ENCODE results near the gene SOX1.

Gene SOX1

GRCh38 chr13:112056739-112057438, 10.1 kb upstream of the SOX1 start:
- Histone ChIP-seq H3K36me3 (ENCODE audit: control insufficient read depth in 1 of 2, insufficient read depth in 2 of 2, low read depth in 1 of 2, low read length in 2 of 2) (peaks cover 0 to 5% of the 10 kb centered on the region in 2 experiments), H3K4me2 (ENCODE audit: low read length, poor library complexity, severe bottlenecking) (no peak overlapping the region), H2BK120ac (ENCODE audit: low read depth, low read length) (no peak overlapping the region), H3K23ac (ENCODE audit: low read length in 2 of 2) (no peak overlapping the region), H3K27ac (ENCODE audit: low read length, poor library complexity, severe bottlenecking) (no peak overlapping the region), H2AFZ (ENCODE audit: low read depth, low read length) (no peak overlapping the region), H2BK12ac (ENCODE audit: low read length in 2 of 2) (no peak overlapping the region), H3K14ac (ENCODE audit: low read length in 2 of 2) (no peak overlapping the region), H3K9ac (ENCODE audit: low read length) (no peak overlapping the region), H3K27me3 (ENCODE audit: control insufficient read depth in 1 of 2, insufficient read depth in 1 of 2, low read length in 2 of 2) (peaks cover 96% of the 10 kb centered on the region in 2 experiments), H3K4ac (ENCODE audit: low read depth in 1 of 2, low read length in 2 of 2) (no peak overlapping the region), H3K4me3 (ENCODE audit: insufficient read depth in 1 of 2, low read depth in 1 of 2, low read length in 2 of 2) (no peak overlapping the region), H3K4me1 (ENCODE audit: control insufficient read depth, insufficient read depth, low read depth, low read length) (peaks cover 19% of the 10 kb centered on the region), H4K91ac (ENCODE audit: low read length) (no peak overlapping the region), H2BK15ac (ENCODE audit: low read depth, poor library complexity, severe bottlenecking) (no peak overlapping the region), H3K79me1 (replicated peaks; ENCODE audit: low read length, poor library complexity, severe bottlenecking) (no peaks in the 10 kb centered on the region), H2AK5ac (ENCODE audit: low read length, severe bottlenecking) (no peak overlapping the region), H4K8ac (ENCODE audit: low read length) (no peak overlapping the region), H2BK5ac (ENCODE audit: low read depth, low read length, poor library complexity, severe bottlenecking) (no peak overlapping the region), H3K9me3 (ENCODE audit: control insufficient read depth, low read length) (peaks cover 7% of the 10 kb centered on the region), H3K18ac (ENCODE audit: low read depth in 1 of 2, low read length in 2 of 2) (no peak overlapping the region)
- no peak for DNase-seq
- WGBS, result under 1% methylated on average over 44 of the region's 72 CpGs

GRCh38 chr13:112057439-112057735, 9.6 kb upstream of the SOX1 start:
- Histone ChIP-seq H4K91ac (ENCODE audit: low read length) (no peak overlapping the region), H3K14ac (ENCODE audit: low read length in 2 of 2) (no peak overlapping the region), H2BK12ac (ENCODE audit: low read length in 2 of 2) (no peak overlapping the region), H2AK5ac (ENCODE audit: low read length, severe bottlenecking) (no peak overlapping the region), H3K36me3 (ENCODE audit: control insufficient read depth in 1 of 2, insufficient read depth in 2 of 2, low read depth in 1 of 2, low read length in 2 of 2) (peaks cover 0 to 5% of the 10 kb centered on the region in 2 experiments), H2BK5ac (ENCODE audit: low read depth, low read length, poor library complexity, severe bottlenecking) (no peak overlapping the region), H3K4me1 (ENCODE audit: control insufficient read depth, insufficient read depth, low read depth, low read length) (peaks cover 19% of the 10 kb centered on the region), H3K27me3 (ENCODE audit: control insufficient read depth in 1 of 2, insufficient read depth in 1 of 2, low read length in 2 of 2) (peaks cover 96% of the 10 kb centered on the region in 2 experiments), H2AFZ (ENCODE audit: low read depth, low read length) (no peak overlapping the region), H2BK15ac (ENCODE audit: low read depth, poor library complexity, severe bottlenecking) (no peak overlapping the region), H3K79me1 (replicated peaks; ENCODE audit: low read length, poor library complexity, severe bottlenecking) (no peaks in the 10 kb centered on the region), H3K9ac (ENCODE audit: low read length) (no peak overlapping the region), H3K4ac (ENCODE audit: low read depth in 1 of 2, low read length in 2 of 2) (no peak overlapping the region), H3K27ac (ENCODE audit: low read length, poor library complexity, severe bottlenecking) (no peak overlapping the region), H4K8ac (ENCODE audit: low read length) (no peak overlapping the region), H3K9me3 (ENCODE audit: control insufficient read depth, low read length) (peaks cover 3% of the 10 kb centered on the region), H3K4me2 (ENCODE audit: low read length, poor library complexity, severe bottlenecking) (no peak overlapping the region), H3K18ac (ENCODE audit: low read depth in 1 of 2, low read length in 2 of 2) (no peak overlapping the region), H3K23ac (ENCODE audit: low read length in 2 of 2) (no peak overlapping the region), H2BK120ac (ENCODE audit: low read depth, low read length) (no peak overlapping the region), H3K4me3 (ENCODE audit: insufficient read depth in 1 of 2, low read depth in 1 of 2, low read length in 2 of 2) (no peak overlapping the region)
- no peak for DNase-seq
- 1% methylated on average over 25 of the region's 25 CpGs for WGBS

GRCh38 chr13:112057736-112058518, 9.0 kb upstream of the SOX1 start:
- Histone ChIP-seq H3K27ac (ENCODE audit: low read length, poor library complexity, severe bottlenecking) (no peak overlapping the region), H3K4me2 (ENCODE audit: low read length, poor library complexity, severe bottlenecking) (no peak overlapping the region), H3K23ac (ENCODE audit: low read length in 2 of 2) (no peak overlapping the region), H3K9ac (ENCODE audit: low read length) (no peak overlapping the region), H2AK5ac (ENCODE audit: low read length, severe bottlenecking) (no peak overlapping the region), H2BK12ac (ENCODE audit: low read length in 2 of 2) (no peak overlapping the region), H3K36me3 (ENCODE audit: control insufficient read depth in 1 of 2, insufficient read depth in 2 of 2, low read depth in 1 of 2, low read length in 2 of 2) (peaks cover 0 to 5% of the 10 kb centered on the region in 2 experiments), H2BK120ac (ENCODE audit: low read depth, low read length) (no peak overlapping the region), H3K9me3 (ENCODE audit: control insufficient read depth, low read length) (peaks cover 3% of the 10 kb centered on the region), H2AFZ (ENCODE audit: low read depth, low read length) (no peak overlapping the region), H4K91ac (ENCODE audit: low read length) (no peak overlapping the region), H3K4ac (ENCODE audit: low read depth in 1 of 2, low read length in 2 of 2) (no peak overlapping the region), H3K4me3 (ENCODE audit: insufficient read depth in 1 of 2, low read depth in 1 of 2, low read length in 2 of 2) (no peak overlapping the region), H3K27me3 (ENCODE audit: control insufficient read depth in 1 of 2, insufficient read depth in 1 of 2, low read length in 2 of 2) (peaks cover 95 to 97% of the 10 kb centered on the region in 2 experiments), H3K18ac (ENCODE audit: low read depth in 1 of 2, low read length in 2 of 2) (no peak overlapping the region), H4K8ac (ENCODE audit: low read length) (no peak overlapping the region), H3K79me1 (replicated peaks; ENCODE audit: low read length, poor library complexity, severe bottlenecking) (no peaks in the 10 kb centered on the region), H3K14ac (ENCODE audit: low read length in 2 of 2) (no peak overlapping the region), H3K4me1 (ENCODE audit: control insufficient read depth, insufficient read depth, low read depth, low read length) (peaks cover 22% of the 10 kb centered on the region), H2BK5ac (ENCODE audit: low read depth, low read length, poor library complexity, severe bottlenecking) (no peak overlapping the region), H2BK15ac (ENCODE audit: low read depth, poor library complexity, severe bottlenecking) (no peak overlapping the region)
- DNase-seq, result no peak
- WGBS, result 3% methylated on average over 46 of the region's 57 CpGs

- H2BK15ac ChIP-seq (ENCODE audit: low read depth, poor library complexity, severe bottlenecking), result no peak overlapping the region
Observed at GRCh38 chr13:112058519-112058873, 8.5 kb upstream of the SOX1 start.

More at GRCh38 chr13:112058519-112058873, 8.5 kb upstream of the SOX1 start:
- no peak overlapping the region for H3K27ac ChIP-seq (ENCODE audit: low read length, poor library complexity, severe bottlenecking)
- no peak overlapping the region for H3K4ac ChIP-seq (ENCODE audit: low read depth in 1 of 2, low read length in 2 of 2)
- H3K27me3 ChIP-seq (ENCODE audit: control insufficient read depth in 1 of 2, insufficient read depth in 1 of 2, low read length in 2 of 2), result peaks cover 94 to 97% of the 10 kb centered on the region in 2 experiments
- peaks cover 3% of the 10 kb centered on the region for H3K9me3 ChIP-seq (ENCODE audit: control insufficient read depth, low read length)
- H3K9ac ChIP-seq (ENCODE audit: low read length), result no peak overlapping the region
- H3K4me3 ChIP-seq (ENCODE audit: insufficient read depth in 1 of 2, low read depth in 1 of 2, low read length in 2 of 2), result no peak overlapping the region
- DNase-seq, result no peak
- H3K79me1 ChIP-seq (replicated peaks; ENCODE audit: low read length, poor library complexity, severe bottlenecking), result no peaks in the 10 kb centered on the region
- H2BK12ac ChIP-seq (ENCODE audit: low read length in 2 of 2), result no peak overlapping the region
- no peak overlapping the region for H3K4me2 ChIP-seq (ENCODE audit: low read length, poor library complexity, severe bottlenecking)
- H2BK5ac ChIP-seq (ENCODE audit: low read depth, low read length, poor library complexity, severe bottlenecking), result no peak overlapping the region
- H3K23ac ChIP-seq (ENCODE audit: low read length in 2 of 2), result no peak overlapping the region
- H2BK120ac ChIP-seq (ENCODE audit: low read depth, low read length), result no peak overlapping the region
- peaks cover 0 to 5% of the 10 kb centered on the region in 2 experiments for H3K36me3 ChIP-seq (ENCODE audit: control insufficient read depth in 1 of 2, insufficient read depth in 2 of 2, low read depth in 1 of 2, low read length in 2 of 2)
- no peak overlapping the region for H2AFZ ChIP-seq (ENCODE audit: low read depth, low read length)
- no peak overlapping the region for H3K18ac ChIP-seq (ENCODE audit: low read depth in 1 of 2, low read length in 2 of 2)
- no peak overlapping the region for H3K14ac ChIP-seq (ENCODE audit: low read length in 2 of 2)
- H4K91ac ChIP-seq (ENCODE audit: low read length), result no peak overlapping the region
- peaks cover 21% of the 10 kb centered on the region for H3K4me1 ChIP-seq (ENCODE audit: control insufficient read depth, insufficient read depth, low read depth, low read length)
- WGBS, result 5% methylated on average over 9 of the region's 11 CpGs
- H4K8ac ChIP-seq (ENCODE audit: low read length), result no peak overlapping the region
- no peak overlapping the region for H2AK5ac ChIP-seq (ENCODE audit: low read length, severe bottlenecking)
